PC-3 (cell line): ENCODE results near the gene KRT86. TPM values are rescaled to one million over a fixed set of nuclear protein-coding genes. Genes with fewer than 3 reads are reported as not detected.

ENCODE experiments used
- ATAC-seq: fragments of 200-7000 bp; cut with Tn5 transposase; 2 replicates; pipeline ENCODE4 v1.9.1; 2020; ENCODE audit warnings: mild to moderate bottlenecking, moderate library complexity
- BruUV-seq: library from RNA; stranded (reverse); fragments of 400-500 nt; replicated peaks from 2 replicates; lab custom pipeline; 2021; lab: Mats Ljungman, UMichigan
- CTCF ChIA-PET: fragments of 300-600 bp; sonication (Branson Sonifier 250); formaldehyde crosslinking; loops from one replicate; lab custom pipeline; 2022; ENCODE audit warnings: antibody characterized with exemption; lab: Charles Lee
- POLR2A ChIA-PET: fragments of 300-600 bp; sonication (Branson Sonifier 250); formaldehyde crosslinking; loops from one replicate; lab custom pipeline; 2022; ENCODE audit warnings: antibody characterized with exemption; ENCODE audit not compliant: unreplicated experiment; lab: Charles Lee
- DNase-seq: peaks from one replicate; pipeline ENCODE4 v3.0.0-alpha.2; 2015
- H2AFZ ChIP-seq: fragments of 300-600 bp; sonication (generic); 2 replicates; pipeline ENCODE4 v1.6.0; 2016; ENCODE audit warnings: antibody characterized with exemption, low read length
- H3F3A ChIP-seq: fragments of 300-600 bp; sonication (generic); one replicate; pipeline ENCODE4 v1.6.0; 2017; ENCODE audit warnings: antibody characterized with exemption, low read length, control low read depth, mild to moderate bottlenecking; ENCODE audit not compliant: unreplicated experiment
- H3K27ac ChIP-seq: fragments of 300-600 bp; sonication (generic); 2 replicates; pipeline ENCODE4 v1.5.1; 2016; ENCODE audit warnings: mild to moderate bottlenecking, low read length
- H3K27me3 ChIP-seq: fragments of 300-600 bp; sonication (generic); 2 replicates; pipeline ENCODE4 v1.6.1; 2016; ENCODE audit warnings: low read length, mixed read lengths
- H3K36me3 ChIP-seq: fragments of 300-600 bp; sonication (generic); 2 replicates; pipeline ENCODE4 v1.6.1; 2016; ENCODE audit warnings: low read depth, mixed run types, low read length, mixed read lengths
- H3K4me1 ChIP-seq: fragments of 300-600 bp; sonication (generic); 2 replicates; pipeline ENCODE4 v1.5.1; 2016; ENCODE audit warnings: low read length; ENCODE audit not compliant: insufficient read depth
- H3K4me2 ChIP-seq: fragments of 300-600 bp; sonication (generic); 2 replicates; pipeline ENCODE4 v1.6.0; 2016; ENCODE audit warnings: low read length
- H3K4me3 ChIP-seq: fragments of 300-600 bp; sonication (generic); 2 replicates; pipeline ENCODE4 v1.5.1; 2016; ENCODE audit warnings: mild to moderate bottlenecking, low read length, mixed read lengths
- H3K79me2 ChIP-seq: fragments of 300-600 bp; sonication (generic); 2 replicates; pipeline ENCODE4 v1.6.1; 2017; ENCODE audit warnings: low read length, mixed read lengths
- H3K9ac ChIP-seq: fragments of 300-600 bp; sonication (generic); 2 replicates; pipeline ENCODE4 v1.6.0; 2016; ENCODE audit warnings: mild to moderate bottlenecking, low read length
- H3K9me2 ChIP-seq: fragments of 300-600 bp; sonication (generic); replicated peaks from 2 replicates; pipeline ENCODE4 v1.6.1; 2016; ENCODE audit warnings: mixed run types, low read length, mixed read lengths
- H3K9me3 ChIP-seq: fragments of 300-600 bp; sonication (generic); 2 replicates; pipeline ENCODE4 v1.6.1; 2016; ENCODE audit warnings: low read length, mixed read lengths
- H4K20me1 ChIP-seq: fragments of 300-600 bp; sonication (generic); 2 replicates; pipeline ENCODE4 v1.6.1; 2016; ENCODE audit warnings: low read length, mixed read lengths
- EZH2 ChIP-seq: fragments of 300-600 bp; sonication (generic); IDR thresholded peaks from one replicate; pipeline ENCODE4 v1.6.1; 2017; ENCODE audit warnings: antibody characterized with exemption, mild to moderate bottlenecking, low read length; ENCODE audit not compliant: unreplicated experiment
- EZH2phosphoT487 ChIP-seq: fragments of 300-600 bp; sonication (generic); IDR thresholded peaks from 2 replicates; pipeline ENCODE4 v1.6.1; 2018; ENCODE audit warnings: mild to moderate bottlenecking, antibody characterized with exemption, low read length, borderline replicate concordance
- intact Hi-C: fragments of 100-400 bp; cut with micrococcal nuclease; formaldehyde crosslinking; loops from 2 replicates; pipeline ENCODE4 v1.9.0; 2023
- total RNA-seq: library from RNA; depleted of rRNA; stranded (reverse); fragments of >200 nt; gene quantifications from 2 replicates; pipeline ENCODE4 v1.2.3, GENCODE V29; 2014
- TF ChIP-seq, protein P1 (sequence below): fragments of 300-600 bp; sonication (generic); conservative IDR thresholded peaks from 2 replicates; pipeline ENCODE4 v1.5.1; 2017; ENCODE audit warnings: antibody characterized with exemption, low read depth, mild to moderate bottlenecking, low read length

Gene KRT86
- total RNA-seq, 1 experiment from 2014 or later, result 1.2 TPM

DNA sequence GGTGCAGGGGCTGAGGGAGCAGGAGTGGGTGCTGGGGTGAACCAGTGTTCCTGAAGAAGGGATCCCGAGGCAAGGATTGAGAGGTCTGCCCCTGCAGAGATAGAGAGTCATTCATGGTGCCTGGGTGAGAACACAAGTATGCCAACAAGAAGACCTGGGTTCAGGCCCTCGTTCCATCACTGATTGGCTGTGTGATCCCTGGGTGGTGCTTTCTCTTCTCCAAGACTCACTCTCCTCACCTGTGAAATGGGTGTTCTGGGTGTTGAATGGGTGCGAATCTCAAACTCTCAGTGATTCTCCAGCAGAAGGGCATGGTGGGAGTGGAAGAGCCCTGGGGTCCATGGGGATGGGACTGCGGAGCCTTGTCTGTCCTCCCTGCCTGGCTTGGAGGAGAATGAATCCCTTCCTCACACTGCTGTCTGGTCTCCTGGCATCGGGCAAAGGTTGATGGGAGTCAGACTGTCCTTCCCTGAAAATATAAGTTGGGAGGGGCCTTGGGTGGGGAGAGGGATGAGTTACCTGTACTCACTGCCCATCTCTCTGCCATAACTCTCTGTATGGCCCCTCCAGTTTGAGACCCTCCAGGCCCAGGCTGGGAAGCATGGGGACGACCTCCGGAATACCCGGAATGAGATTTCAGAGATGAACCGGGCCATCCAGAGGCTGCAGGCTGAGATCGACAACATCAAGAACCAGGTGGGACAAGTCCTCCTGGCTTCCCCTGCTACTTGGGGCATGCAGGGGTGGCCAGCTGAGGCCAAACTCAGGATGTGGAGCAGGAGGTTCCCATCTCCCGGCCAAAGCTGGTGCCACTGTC, 31.8 kb upstream of the KRT86 start:
- no TSS peak for BruUV-seq
- intact Hi-C loops, result no loop called here
- peak overlapping the region; percentile 74 for H3K4me2 ChIP-seq
- no peaks in the 10 kb centered on the region for H3K9me3 ChIP-seq
- H4K20me1 ChIP-seq, result no peaks in the 10 kb centered on the region; the same call in 1 of the 2 replicates
- peak overlapping the region; percentile 77 for H3K9ac ChIP-seq
- POLR2A ChIA-PET, result interaction anchor here (0.5 to 0.7 kb wide), 4 partner anchors 12 to 88 kb away, joined by 3 to 6 read pairs (median 4); no protein-coding TSS in a partner anchor
- H3F3A ChIP-seq, result peaks cover 38% of the 10 kb centered on the region
- H3K27ac ChIP-seq, result peak overlapping the region; percentile 96
- H3K79me2 ChIP-seq, result peaks cover 12% of the 10 kb centered on the region; the same call in 1 of the 2 replicates
- ATAC-seq (no peak), DNase-seq (peak; percentile 14)
- TF ChIP-seq EZH2 (no peak), EZH2phosphoT487 (no peak)
- TF ChIP-seq, protein P1, sequence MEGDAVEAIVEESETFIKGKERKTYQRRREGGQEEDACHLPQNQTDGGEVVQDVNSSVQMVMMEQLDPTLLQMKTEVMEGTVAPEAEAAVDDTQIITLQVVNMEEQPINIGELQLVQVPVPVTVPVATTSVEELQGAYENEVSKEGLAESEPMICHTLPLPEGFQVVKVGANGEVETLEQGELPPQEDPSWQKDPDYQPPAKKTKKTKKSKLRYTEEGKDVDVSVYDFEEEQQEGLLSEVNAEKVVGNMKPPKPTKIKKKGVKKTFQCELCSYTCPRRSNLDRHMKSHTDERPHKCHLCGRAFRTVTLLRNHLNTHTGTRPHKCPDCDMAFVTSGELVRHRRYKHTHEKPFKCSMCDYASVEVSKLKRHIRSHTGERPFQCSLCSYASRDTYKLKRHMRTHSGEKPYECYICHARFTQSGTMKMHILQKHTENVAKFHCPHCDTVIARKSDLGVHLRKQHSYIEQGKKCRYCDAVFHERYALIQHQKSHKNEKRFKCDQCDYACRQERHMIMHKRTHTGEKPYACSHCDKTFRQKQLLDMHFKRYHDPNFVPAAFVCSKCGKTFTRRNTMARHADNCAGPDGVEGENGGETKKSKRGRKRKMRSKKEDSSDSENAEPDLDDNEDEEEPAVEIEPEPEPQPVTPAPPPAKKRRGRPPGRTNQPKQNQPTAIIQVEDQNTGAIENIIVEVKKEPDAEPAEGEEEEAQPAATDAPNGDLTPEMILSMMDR, result no peak
- no peaks in the 10 kb centered on the region for H3K27me3 ChIP-seq
- H3K9me2 ChIP-seq, result no peaks in the 10 kb centered on the region
- CTCF ChIA-PET, result interaction anchor here (0.6 to 1.6 kb wide), 3 partner anchors 10 to 762 kb away, joined by 3 to 7 read pairs (median 5); no protein-coding TSS in a partner anchor
- peaks cover 92% of the 10 kb centered on the region for H3K4me1 ChIP-seq
- 0 out of 2 replicates have a peak overlapping the region, but pooled peaks have one; percentile 12 for H3K4me3 ChIP-seq
- H2AFZ ChIP-seq, result no peak overlapping the region
- H3K36me3 ChIP-seq, result peaks cover 62% of the 10 kb centered on the region

- H2AFZ ChIP-seq, result no peak overlapping the region
- DNase-seq, result peak; percentile 91
- TSS peak; percentile 33 for BruUV-seq
- intact Hi-C loops, result no loop called here
- ChIA-PET CTCF (interaction anchor here (0.6 to 1.6 kb wide), 6 partner anchors 9 to 762 kb away, joined by 3 to 7 read pairs (median 4); no protein-coding TSS in a partner anchor), POLR2A (interaction anchor here (0.5 to 1.1 kb wide), 6 partner anchors 13 to 96 kb away, joined by 3 to 9 read pairs (median 6); no protein-coding TSS in a partner anchor)
- no peaks in the 10 kb centered on the region for H3K9me3 ChIP-seq
- H3K9me2 ChIP-seq, result no peaks in the 10 kb centered on the region
- H3K36me3 ChIP-seq, result peaks cover 59% of the 10 kb centered on the region
- peaks cover 7% of the 10 kb centered on the region; the same call in 1 of the 2 replicates for H3K79me2 ChIP-seq
- peak overlapping the region; percentile 74 for H3K4me2 ChIP-seq
- peaks cover 44% of the 10 kb centered on the region for H3F3A ChIP-seq
- ATAC-seq, result peak; percentile 28
- peaks cover 92% of the 10 kb centered on the region for H3K4me1 ChIP-seq
- TF ChIP-seq EZH2, result no peak
- TF ChIP-seq, protein P1, result no peak
- H4K20me1 ChIP-seq, result no peaks in the 10 kb centered on the region
- peak overlapping the region; percentile 34; the same call in 1 of the 2 replicates for H3K4me3 ChIP-seq
- no peaks in the 10 kb centered on the region for H3K27me3 ChIP-seq
- peak overlapping the region; percentile 77 for H3K9ac ChIP-seq
- H3K27ac ChIP-seq, result peak overlapping the region; percentile 96
These were observed 31.1 kb upstream of the KRT86 start for GRCh38 chr12:52243259-52243855.
